BLaER1 treated with 17β-estradiol and CSF1 and Interleukin-3, amounts not matched to agents 10 nM and 100 nM (cell line): ENCODE data around the gene ABHD12.

Experiments used
- H3K27ac ChIP-seq, 11 experiments: shearing (Covaris generic); formaldehyde crosslinking; 2 replicates each; pipeline ENCODE4 v1.8.1; 2022
- H3K27me3 ChIP-seq, 11 experiments: shearing (Covaris generic); formaldehyde crosslinking; 2 replicates each; pipeline ENCODE4 v1.8.1; 2022
- H3K36me3 ChIP-seq, 11 experiments: shearing (Covaris generic); formaldehyde crosslinking; 2 replicates each; pipeline ENCODE4 v1.8.1; 2022
- H3K4me1 ChIP-seq, 10 experiments: shearing (Covaris generic); formaldehyde crosslinking; 2 replicates each; pipeline ENCODE4 v1.8.1; 2022
- H3K4me2 ChIP-seq, 11 experiments: shearing (Covaris generic); formaldehyde crosslinking; 2 replicates each; pipeline ENCODE4 v1.8.1; 2022
- H3K4me3 ChIP-seq, 10 experiments: shearing (Covaris generic); formaldehyde crosslinking; 2 replicates each; pipeline ENCODE4 v1.8.1; 2022
- H3K9ac ChIP-seq, 11 experiments: shearing (Covaris generic); formaldehyde crosslinking; 2 replicates each; pipeline ENCODE4 v1.8.1; 2022
- H3K9me3 ChIP-seq, 11 experiments: shearing (Covaris generic); formaldehyde crosslinking; replicated peaks in 1 of 11; 2 replicates each; pipeline ENCODE4 v1.8.1; 2022
- H4K20me1 ChIP-seq, 11 experiments: shearing (Covaris generic); formaldehyde crosslinking; 2 replicates each; pipeline ENCODE4 v1.8.1; 2022
- Cebpa-rat ChIP-seq, 11 experiments: shearing (Covaris generic); IDR thresholded peaks; 2 replicates each; pipeline ENCODE4 v1.8.1; 2022

ABHD12 gene

DNA sequence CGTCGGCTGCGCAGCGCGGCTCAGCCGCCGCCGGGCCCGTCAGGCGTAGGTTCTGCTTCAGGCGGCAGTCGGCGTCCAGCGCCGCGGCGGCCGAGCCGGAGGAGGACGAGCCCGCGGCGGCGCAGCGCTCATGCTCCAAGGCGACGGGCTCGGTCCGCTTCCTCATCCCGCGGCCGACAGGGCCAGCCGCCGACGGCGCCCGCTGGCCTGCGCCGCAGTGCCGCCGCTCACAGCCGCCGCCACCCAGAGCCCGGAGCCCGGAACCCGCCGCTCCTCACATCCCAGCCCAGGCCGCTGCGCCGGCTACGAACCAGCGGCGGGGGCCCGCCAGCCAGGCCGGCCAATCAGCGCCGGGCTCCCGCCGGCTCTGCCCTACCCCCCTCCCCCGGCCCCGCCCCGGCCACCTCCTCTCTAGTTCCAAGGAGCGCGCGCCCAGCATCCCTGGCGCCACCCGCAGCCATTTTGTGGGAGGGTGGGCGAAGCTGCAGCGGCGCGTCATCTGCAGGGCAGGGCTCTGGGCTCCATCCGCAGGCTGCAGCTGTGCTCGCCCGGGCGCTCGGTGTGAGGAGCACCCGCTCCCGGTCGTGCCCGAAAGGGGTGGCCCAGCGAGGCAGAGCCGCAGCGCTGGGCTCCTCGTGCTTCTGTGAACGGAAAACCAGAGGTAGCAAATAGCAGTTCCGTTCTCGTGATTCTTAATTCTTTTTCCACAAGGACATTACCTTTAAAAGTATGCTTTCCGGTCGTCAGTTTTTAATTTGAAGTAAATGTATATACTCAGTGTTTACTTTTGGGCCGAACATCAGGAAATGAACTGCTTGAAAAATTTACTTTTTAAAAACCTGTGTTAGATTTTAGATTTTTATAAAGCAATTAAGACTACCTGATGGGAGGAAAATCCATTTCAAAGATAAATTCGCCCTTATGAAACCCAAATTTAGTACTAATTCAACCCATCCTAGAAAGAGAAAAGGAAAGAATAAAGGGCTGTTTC is at the start of gene ABHD12:
TSS of gene ABHD12 (minus strand) at position 298 of the 991 bp plus-strand sequence. CDS start at position 166, 132 bp downstream.
- Histone ChIP-seq H4K20me1 (peaks cover 3 to 35% (median 23%) of the 10 kb centered on the region in 11 experiments; a peak in 14 of 22 replicates), H3K27ac (peak within 1 kb of the TSS; percentile 80 to 90 (median 85))
- TF ChIP-seq Cebpa-rat (IDR thresholded peaks at IDR 0.05): no peak

DNA sequence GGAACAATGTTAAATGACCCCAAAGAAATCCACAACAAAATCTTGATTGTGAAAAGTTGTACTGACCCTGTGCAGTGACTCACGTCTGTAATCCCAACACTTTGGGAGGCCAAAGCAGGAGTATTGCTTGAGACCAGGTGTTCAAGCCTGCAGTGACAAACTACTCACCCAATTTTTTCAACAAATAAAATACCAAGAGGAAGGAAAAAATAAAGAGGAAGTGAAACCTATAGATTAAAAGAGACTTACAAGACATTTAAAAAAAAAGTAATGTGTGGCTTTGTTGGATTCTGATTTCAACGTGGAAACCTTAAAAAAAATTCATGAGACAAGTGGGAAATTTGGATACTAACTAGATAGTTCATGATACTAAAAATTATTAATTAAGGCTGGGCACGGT is 48.7 kb upstream of the ABHD12 start:
- peak overlapping the region; percentile 57 to 82 (median 64) for H3K4me2 ChIP-seq
- H4K20me1 ChIP-seq: no peaks in the 10 kb centered on the region; a peak in 1 of 22 replicates
- H3K4me1 ChIP-seq: peaks cover 11 to 25% (median 20%) of the 10 kb centered on the region in 10 experiments
- H3K9me3 ChIP-seq: no peaks in the 10 kb centered on the region
- peak overlapping the region in 4 of 11 experiments; percentile 22 to 27 (median 24); a peak in 3 of 22 replicates for H3K27ac ChIP-seq
- H3K9ac ChIP-seq: no peak overlapping the region
- no peaks in the 10 kb centered on the region for H3K27me3 ChIP-seq
- TF ChIP-seq Cebpa-rat (IDR thresholded peaks at IDR 0.05): no peak
- no peak overlapping the region for H3K4me3 ChIP-seq
- H3K36me3 ChIP-seq: peaks cover 10 to 90% (median 75%) of the 10 kb centered on the region in 11 experiments; a peak in 21 of 22 replicates

More for the DNA sequence above, at the start of gene ABHD12:
- peaks cover 0 to 25% (median 0%) of the 10 kb centered on the region in 11 experiments; a peak in 4 of 22 replicates for H3K36me3 ChIP-seq
- H3K4me3 ChIP-seq: peak within 1 kb of the TSS; percentile 83 to 99 (median 97)
- H3K4me1 ChIP-seq: peaks cover 12 to 24% (median 14%) of the 10 kb centered on the region in 10 experiments
- H3K9ac ChIP-seq: peak within 1 kb of the TSS; percentile 90 to 97 (median 92)
- H3K27me3 ChIP-seq: no peaks in the 10 kb centered on the region
- peak within 1 kb of the TSS; percentile 80 to 97 (median 90) for H3K4me2 ChIP-seq
- no peaks in the 10 kb centered on the region for H3K9me3 ChIP-seq

DNA sequence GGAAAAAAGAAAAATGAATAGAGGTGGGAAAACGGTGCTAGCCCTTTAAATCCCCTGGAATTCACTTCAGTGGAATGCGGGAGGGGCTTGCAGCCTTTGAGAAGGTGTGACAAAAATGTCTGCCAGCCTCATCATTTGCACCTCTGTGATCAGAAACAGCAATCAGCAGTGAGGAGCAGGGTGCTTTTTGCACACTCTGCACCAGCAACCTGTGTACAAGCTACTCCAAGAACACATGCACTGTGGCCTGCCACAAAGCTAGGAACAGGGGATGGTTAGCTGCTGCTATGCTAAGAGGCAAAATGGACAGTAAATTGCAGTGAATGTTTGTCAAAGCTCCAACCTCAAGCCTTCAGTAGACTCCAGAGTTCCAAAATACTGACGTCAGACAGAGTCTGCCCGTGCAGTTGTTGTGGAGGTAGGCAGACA is 46.5 kb upstream of the ABHD12 start:
- no peak for TF ChIP-seq Cebpa-rat (IDR thresholded peaks at IDR 0.05)
- peaks cover 5 to 90% (median 73%) of the 10 kb centered on the region in 11 experiments; a peak in 21 of 22 replicates for H3K36me3 ChIP-seq
- no peak overlapping the region for H3K4me2 ChIP-seq
- H3K4me3 ChIP-seq: no peak overlapping the region
- H3K4me1 ChIP-seq: peaks cover 11 to 25% (median 20%) of the 10 kb centered on the region in 10 experiments
- H3K27ac ChIP-seq: no peak overlapping the region
- no peaks in the 10 kb centered on the region for H3K9me3 ChIP-seq
- no peaks in the 10 kb centered on the region for H3K27me3 ChIP-seq
- no peak overlapping the region for H3K9ac ChIP-seq
- no peaks in the 10 kb centered on the region; a peak in 1 of 22 replicates for H4K20me1 ChIP-seq

DNA sequence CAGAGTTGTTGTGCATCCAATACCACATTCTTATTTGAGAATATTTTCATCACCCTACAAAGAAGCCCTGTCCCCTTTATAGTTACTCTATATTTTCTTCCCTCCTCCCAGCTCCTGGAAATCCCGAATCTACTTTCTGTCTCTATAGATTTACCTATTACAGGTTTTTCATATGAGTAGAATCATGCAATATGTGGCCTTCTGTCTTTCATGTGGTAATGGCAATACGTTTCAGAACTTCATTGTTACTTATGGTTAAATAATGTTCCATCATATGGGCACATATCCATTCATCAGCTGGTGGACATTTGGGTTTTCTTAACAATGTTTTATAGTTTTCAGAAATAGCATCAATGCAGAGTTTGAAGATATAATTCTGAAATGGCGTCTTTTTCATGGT is 33.9 kb upstream of the ABHD12 start:
- H3K9me3 ChIP-seq: peaks cover 0 to 31% (median 22%) of the 10 kb centered on the region in 11 experiments; a peak in 14 of 22 replicates
- H3K27ac ChIP-seq: no peak overlapping the region
- H3K4me2 ChIP-seq: no peak overlapping the region
- H3K4me3 ChIP-seq: no peak overlapping the region
- H3K4me1 ChIP-seq: no peaks in the 10 kb centered on the region
- no peak for TF ChIP-seq Cebpa-rat (IDR thresholded peaks at IDR 0.05)
- H4K20me1 ChIP-seq: 0 out of 22 replicates have a peak, but pooled peaks cover 0 to 5% (median 0%) of the 10 kb centered on the region in 11 experiments
- peaks cover 14 to 100% (median 82%) of the 10 kb centered on the region in 11 experiments; a peak in 21 of 22 replicates for H3K36me3 ChIP-seq
- no peaks in the 10 kb centered on the region for H3K27me3 ChIP-seq
- H3K9ac ChIP-seq: no peak overlapping the region

DNA sequence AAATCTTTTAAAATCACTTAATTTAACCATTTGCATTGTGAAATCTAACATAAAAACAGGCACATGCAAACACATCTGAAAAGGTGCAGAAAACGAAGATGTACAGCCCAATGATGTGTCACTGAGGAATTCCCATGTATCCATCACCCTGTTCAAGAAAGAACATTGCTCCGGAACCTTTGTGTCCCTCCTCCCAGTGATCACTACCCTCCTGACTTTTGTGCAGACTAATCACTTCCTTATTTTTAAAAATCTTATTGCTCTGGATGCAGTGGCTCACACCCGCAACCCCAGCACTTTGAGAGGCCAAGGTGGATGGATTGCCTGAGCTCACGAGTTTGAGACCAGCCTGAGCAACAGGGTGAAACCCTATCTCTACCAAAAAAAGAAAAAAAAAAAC is 31.4 kb upstream of the ABHD12 start:
- Histone ChIP-seq H3K4me3 (no peak overlapping the region), H3K4me2 (no peak overlapping the region), H3K36me3 (peaks cover 20 to 100% (median 80%) of the 10 kb centered on the region in 11 experiments; a peak in 21 of 22 replicates), H3K4me1 (no peaks in the 10 kb centered on the region), H4K20me1 (peaks cover 0 to 5% (median 0%) of the 10 kb centered on the region in 11 experiments; a peak in 1 of 22 replicates), H3K9ac (no peak overlapping the region), H3K27me3 (no peaks in the 10 kb centered on the region), H3K9me3 (peaks cover 0 to 11% (median 9%) of the 10 kb centered on the region in 11 experiments; a peak in 10 of 22 replicates), H3K27ac (no peak overlapping the region)
- no peak for TF ChIP-seq Cebpa-rat (IDR thresholded peaks at IDR 0.05)

DNA sequence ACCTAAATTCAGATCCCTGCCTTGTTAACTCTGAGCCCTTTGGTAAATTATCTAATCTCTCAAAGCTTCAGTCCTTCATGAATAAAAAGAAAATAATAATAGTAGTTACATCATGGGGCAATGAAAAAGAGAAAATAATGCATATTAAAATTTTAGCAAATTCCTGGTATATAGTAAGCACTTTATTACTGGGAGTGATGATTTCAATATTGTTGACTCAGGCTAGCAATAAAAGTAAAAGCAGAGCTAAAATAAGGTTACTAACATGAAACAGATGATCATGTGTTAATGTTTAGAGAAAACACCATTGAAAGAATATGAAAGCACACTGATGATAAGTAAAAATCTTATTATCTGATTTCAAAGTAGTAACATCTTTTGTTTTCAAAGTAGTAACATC is 30.5 kb upstream of the ABHD12 start:
- no peaks in the 10 kb centered on the region for H3K27me3 ChIP-seq
- H4K20me1 ChIP-seq: peaks cover 0 to 9% (median 0%) of the 10 kb centered on the region in 11 experiments; a peak in 3 of 22 replicates
- peaks cover 0 to 2% (median under 1%) of the 10 kb centered on the region in 11 experiments; a peak in 4 of 22 replicates for H3K9me3 ChIP-seq
- no peak overlapping the region for H3K4me2 ChIP-seq
- TF ChIP-seq Cebpa-rat (IDR thresholded peaks at IDR 0.05): no peak
- no peak overlapping the region for H3K4me3 ChIP-seq
- no peaks in the 10 kb centered on the region for H3K4me1 ChIP-seq
- no peak overlapping the region for H3K27ac ChIP-seq
- H3K36me3 ChIP-seq: peaks cover 11 to 100% (median 80%) of the 10 kb centered on the region in 11 experiments; a peak in 21 of 22 replicates
- H3K9ac ChIP-seq: no peak overlapping the region

DNA sequence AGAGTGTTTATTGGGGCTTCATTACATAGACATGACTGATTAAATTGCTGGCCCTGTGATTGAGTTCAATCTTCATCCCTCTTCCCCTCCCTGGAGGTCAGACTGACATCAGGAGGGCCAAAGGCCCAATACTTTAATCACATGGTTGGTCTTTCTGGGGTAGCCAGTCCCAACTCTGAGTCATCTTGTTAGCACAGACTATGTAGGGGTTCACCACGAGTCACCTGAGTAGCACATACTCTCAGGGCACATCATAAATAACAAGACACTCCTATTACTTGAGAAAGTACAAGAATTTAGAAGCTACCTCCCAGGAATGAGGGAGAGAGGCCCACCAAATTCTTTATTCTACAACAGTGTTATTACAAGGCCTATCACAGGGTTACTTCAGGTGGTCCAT is 28.1 kb upstream of the ABHD12 start:
- H3K9me3 ChIP-seq: no peaks in the 10 kb centered on the region
- H3K36me3 ChIP-seq: peaks cover 11 to 100% (median 88%) of the 10 kb centered on the region in 11 experiments; a peak in 21 of 22 replicates
- no peaks in the 10 kb centered on the region for H3K4me1 ChIP-seq
- H3K27ac ChIP-seq: no peak overlapping the region
- TF ChIP-seq Cebpa-rat (IDR thresholded peaks at IDR 0.05): no peak
- H3K27me3 ChIP-seq: no peaks in the 10 kb centered on the region
- peaks cover 0 to 19% (median 0%) of the 10 kb centered on the region in 11 experiments; a peak in 5 of 22 replicates for H4K20me1 ChIP-seq
- no peak overlapping the region for H3K4me2 ChIP-seq
- H3K9ac ChIP-seq: no peak overlapping the region
- no peak overlapping the region for H3K4me3 ChIP-seq

DNA sequence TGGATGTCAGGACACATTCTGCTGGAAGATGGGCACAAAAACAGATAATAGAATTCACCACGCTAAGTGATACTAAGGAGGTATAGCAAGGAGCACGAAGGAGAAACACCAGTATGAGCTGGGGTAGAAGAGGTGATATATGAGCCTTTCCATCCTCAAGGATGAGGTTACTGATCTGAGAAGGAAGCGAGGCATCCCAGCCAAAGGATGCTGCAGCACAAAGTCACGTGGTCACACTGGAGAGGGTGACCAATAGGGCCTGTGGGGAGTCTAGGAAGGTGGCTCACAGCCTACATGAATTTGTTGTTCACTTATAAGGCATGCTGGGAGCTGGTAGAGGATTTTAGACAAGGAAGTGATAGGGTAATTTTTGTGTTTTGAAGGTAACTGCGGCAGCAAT is 18.3 kb upstream of the ABHD12 start:
- Histone ChIP-seq H3K9me3 (peaks cover 8 to 25% (median 15%) of the 10 kb centered on the region in 11 experiments), H3K4me1 (peaks cover 13 to 22% (median 16%) of the 10 kb centered on the region in 10 experiments), H3K36me3 (peaks cover 0 to 44% (median 36%) of the 10 kb centered on the region in 11 experiments; a peak in 14 of 22 replicates), H3K4me2 (peak overlapping the region; percentile 75 to 94 (median 87)), H4K20me1 (no peaks in the 10 kb centered on the region; a peak in 1 of 22 replicates), H3K27ac (peak overlapping the region in 6 of 11 experiments; percentile 83 to 94 (median 90); a peak in 5 of 22 replicates), H3K27me3 (no peaks in the 10 kb centered on the region), H3K4me3 (peak overlapping the region in 7 of 10 experiments; percentile 67 to 85 (median 79); a peak in 13 of 20 replicates), H3K9ac (peak overlapping the region; percentile 83 to 95 (median 91); a peak in 18 of 22 replicates)
- no peak for TF ChIP-seq Cebpa-rat (IDR thresholded peaks at IDR 0.05)
